ENCODE measurements around the gene ACTL8. TPM values are rescaled to one million over a fixed set of nuclear protein-coding genes. Genes with fewer than 3 reads are reported as not detected.
A peak's percentile ranks its signal among the peaks of the same experiment; 100 is the strongest.

Gene ACTL8
- total and polyA plus RNA-seq, 5 donors, result not detected

GRCh38 chr1:17750333-17750732 is 4.8 kb upstream of the ACTL8 start:
- Histone ChIP-seq H3K4me3 (ENCODE audit: low read length) (no peak overlapping the region), H3K9me3 (ENCODE audit: control insufficient read depth, low read length) (peaks cover 2% of the 10 kb centered on the region), H3K4me1 (ENCODE audit: control insufficient read depth, insufficient read depth, low read length) (no peaks in the 10 kb centered on the region), H3K27ac (ENCODE audit: low read length) (no peak overlapping the region), H3K27me3 (ENCODE audit: control insufficient read depth, insufficient read depth) (no peaks in the 10 kb centered on the region)
- ATAC-seq (no peak), DNase-seq (no peak)
- 74% methylated on average over 5 of the region's 5 CpGs for WGBS
- intact Hi-C loops (cut with DNase I), result no loop called here

DNA sequence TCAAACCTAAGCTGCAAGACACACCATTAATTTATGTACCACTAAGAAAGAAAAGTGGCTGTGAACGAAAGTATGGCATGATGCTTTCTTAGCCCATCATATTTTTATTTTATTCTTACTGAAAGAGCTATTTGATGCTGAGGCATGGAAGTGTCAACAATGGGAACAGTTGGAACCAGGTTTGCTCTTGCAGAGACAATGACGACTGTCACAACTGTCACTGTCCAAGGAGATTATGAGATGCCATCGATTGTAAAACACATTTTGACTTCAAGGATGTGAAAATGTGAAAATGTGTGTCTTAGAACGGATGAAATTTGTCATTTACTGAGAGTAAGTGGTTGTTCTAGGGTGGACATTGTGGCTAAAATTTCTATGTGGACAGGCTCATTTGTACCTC is 2.8 kb upstream of the ACTL8 start:
- Histone ChIP-seq H3K4me3 (ENCODE audit: low read length) (no peak overlapping the region), H3K27ac (ENCODE audit: low read length) (no peak overlapping the region), H3K4me1 (ENCODE audit: control insufficient read depth, insufficient read depth, low read length) (no peaks in the 10 kb centered on the region), H3K9me3 (ENCODE audit: control insufficient read depth, low read length) (peaks cover 4% of the 10 kb centered on the region), H3K27me3 (ENCODE audit: control insufficient read depth, insufficient read depth) (no peaks in the 10 kb centered on the region)
- no peak for ATAC-seq
- no peak for DNase-seq
- WGBS, result 78% methylated on average over 4 of the region's 4 CpGs
- intact Hi-C loops (cut with DNase I), result no loop called here

DNA sequence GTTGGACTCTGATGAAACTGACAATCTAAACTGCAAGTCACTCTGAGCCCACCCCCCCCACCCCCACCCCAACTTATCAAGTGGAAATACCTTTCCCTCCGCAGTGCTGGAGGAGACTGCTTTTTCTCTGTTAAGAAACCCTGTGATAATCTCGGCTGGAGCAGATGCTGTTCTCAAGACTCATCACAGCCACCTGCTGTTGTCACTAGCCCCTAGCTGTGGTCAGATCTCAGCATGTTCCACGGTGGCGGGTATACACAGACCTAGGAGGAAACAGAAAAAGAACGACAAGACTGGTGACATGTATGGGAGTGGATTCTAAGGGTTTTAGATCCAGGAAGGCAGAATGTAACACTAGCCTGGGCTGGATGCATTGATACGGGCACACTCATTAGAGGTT is 2.3 kb downstream of the ACTL8 start:
- Histone ChIP-seq H3K27me3 (ENCODE audit: control insufficient read depth, insufficient read depth) (no peaks in the 10 kb centered on the region), H3K9me3 (ENCODE audit: control insufficient read depth, low read length) (peaks cover 7% of the 10 kb centered on the region), H3K4me1 (ENCODE audit: control insufficient read depth, insufficient read depth, low read length) (no peaks in the 10 kb centered on the region), H3K4me3 (ENCODE audit: low read length) (no peak overlapping the region), H3K27ac (ENCODE audit: low read length) (no peak overlapping the region)
- 28% methylated on average over 6 of the region's 6 CpGs for WGBS
- DNase-seq, result no peak
- intact Hi-C loops (cut with DNase I), result no loop called here
- ATAC-seq, result no peak

- Histone ChIP-seq H3K4me1 (ENCODE audit: control insufficient read depth, insufficient read depth, low read length) (no peaks in the 10 kb centered on the region), H3K9me3 (ENCODE audit: control insufficient read depth, low read length) (peaks cover 7% of the 10 kb centered on the region), H3K4me3 (ENCODE audit: low read length) (no peak overlapping the region), H3K27me3 (ENCODE audit: control insufficient read depth, insufficient read depth) (no peaks in the 10 kb centered on the region), H3K27ac (ENCODE audit: low read length) (no peak overlapping the region)
- DNase-seq (no peak), ATAC-seq (no peak)
- intact Hi-C loops (cut with DNase I), result no loop called here
- WGBS, result 60% methylated on average over 7 of the region's 7 CpGs
Observed at GRCh38 chr1:17759114-17759513, 4.0 kb downstream of the ACTL8 start.

DNA sequence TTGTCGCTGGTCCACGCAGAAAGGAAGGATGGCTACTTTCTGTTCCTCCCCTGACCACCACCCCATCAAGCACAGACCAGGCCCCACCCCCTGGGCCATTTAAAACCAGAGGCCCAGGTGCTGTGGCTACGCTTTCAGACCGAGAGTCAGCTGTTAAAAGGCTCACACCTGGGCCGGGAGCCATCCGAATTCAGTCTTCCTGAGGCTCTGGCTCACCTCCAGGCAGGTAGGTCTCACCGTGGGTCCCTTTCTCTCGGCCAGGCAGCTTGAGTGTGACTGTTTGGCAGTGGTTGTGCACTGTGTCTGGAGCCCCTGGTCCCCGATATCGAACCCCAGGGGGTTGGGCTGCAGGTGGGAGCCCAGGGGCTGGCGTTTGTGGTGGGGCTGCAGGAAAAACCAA is 7.2 kb downstream of the ACTL8 start:
- no peaks in the 10 kb centered on the region for H3K27me3 ChIP-seq (ENCODE audit: control insufficient read depth, insufficient read depth)
- no peaks in the 10 kb centered on the region for H3K4me1 ChIP-seq (ENCODE audit: control insufficient read depth, insufficient read depth, low read length)
- ATAC-seq (no peak), DNase-seq (no peak)
- intact Hi-C loops (cut with DNase I), result no loop called here
- H3K27ac ChIP-seq (ENCODE audit: low read length), result no peak overlapping the region
- H3K4me3 ChIP-seq (ENCODE audit: low read length), result no peak overlapping the region
- 82% methylated on average over 11 of the region's 11 CpGs for WGBS
- peaks cover 3% of the 10 kb centered on the region for H3K9me3 ChIP-seq (ENCODE audit: control insufficient read depth, low read length)

GRCh38 chr1:17763417-17763816 is 8.3 kb downstream of the ACTL8 start:
- H3K4me3 ChIP-seq (ENCODE audit: low read length), result no peak overlapping the region
- WGBS, result 70% methylated on average over 8 of the region's 8 CpGs
- no peak overlapping the region for H3K27ac ChIP-seq (ENCODE audit: low read length)
- no peak for DNase-seq
- intact Hi-C loops (cut with DNase I), result no loop called here
- no peak for ATAC-seq
- H3K4me1 ChIP-seq (ENCODE audit: control insufficient read depth, insufficient read depth, low read length), result no peaks in the 10 kb centered on the region
- H3K27me3 ChIP-seq (ENCODE audit: control insufficient read depth, insufficient read depth), result no peaks in the 10 kb centered on the region
- H3K9me3 ChIP-seq (ENCODE audit: control insufficient read depth, low read length), result peaks cover 3% of the 10 kb centered on the region

DNA sequence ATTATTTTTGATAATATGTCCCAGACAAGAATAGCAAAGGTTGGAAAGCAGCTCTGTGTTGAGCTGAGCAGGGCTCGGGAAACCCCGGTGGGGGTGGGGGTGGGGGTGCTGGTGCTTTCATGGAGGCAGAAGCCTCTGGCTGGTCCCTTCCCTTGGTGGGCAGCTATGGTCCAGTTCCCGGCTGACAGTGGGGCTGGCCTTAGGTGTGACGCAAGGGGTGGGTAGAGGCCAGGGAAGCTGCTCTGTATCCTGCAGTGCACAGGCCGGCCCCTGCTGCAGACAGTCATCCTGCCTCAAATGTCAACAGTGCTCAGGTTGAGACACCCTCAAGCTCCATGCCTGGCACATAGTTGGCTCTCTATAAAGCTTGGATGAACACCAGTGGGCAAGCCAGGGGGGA is 8.9 kb downstream of the ACTL8 start:
- Histone ChIP-seq H3K4me1 (ENCODE audit: control insufficient read depth, insufficient read depth, low read length) (no peaks in the 10 kb centered on the region), H3K9me3 (ENCODE audit: control insufficient read depth, low read length) (peaks cover 3% of the 10 kb centered on the region), H3K27me3 (ENCODE audit: control insufficient read depth, insufficient read depth) (no peaks in the 10 kb centered on the region), H3K4me3 (ENCODE audit: low read length) (no peak overlapping the region), H3K27ac (ENCODE audit: low read length) (no peak overlapping the region)
- no peak for ATAC-seq
- intact Hi-C loops (cut with DNase I), result no loop called here
- no peak for DNase-seq
- 79% methylated on average over 5 of the region's 5 CpGs for WGBS

DNA sequence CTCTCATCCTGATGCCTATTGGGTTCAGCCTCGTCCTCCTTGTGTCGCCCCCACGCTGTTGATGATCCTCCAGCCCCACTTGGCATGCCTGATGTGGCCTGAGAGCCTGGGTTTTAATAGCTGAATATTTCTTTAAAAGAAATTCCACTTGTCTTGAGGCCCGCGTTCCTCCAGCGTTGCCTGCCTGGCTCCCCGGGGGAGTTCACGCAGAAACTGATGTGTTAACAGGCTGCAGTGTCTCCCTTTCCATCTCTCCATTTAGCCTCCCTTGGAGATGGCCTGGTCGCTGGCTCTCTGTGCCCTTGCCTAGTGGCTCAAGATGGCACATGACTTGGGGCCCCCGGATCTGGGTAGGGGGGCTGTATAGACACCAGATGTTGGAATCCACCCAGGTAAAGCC is 9.5 kb downstream of the ACTL8 start:
- Histone ChIP-seq H3K27me3 (ENCODE audit: control insufficient read depth, insufficient read depth) (no peaks in the 10 kb centered on the region), H3K9me3 (ENCODE audit: control insufficient read depth, low read length) (no peaks in the 10 kb centered on the region), H3K27ac (ENCODE audit: low read length) (no peak overlapping the region), H3K4me1 (ENCODE audit: control insufficient read depth, insufficient read depth, low read length) (no peaks in the 10 kb centered on the region), H3K4me3 (ENCODE audit: low read length) (no peak overlapping the region)
- WGBS, result 61% methylated on average over 10 of the region's 10 CpGs
- ATAC-seq, result no peak
- intact Hi-C loops (cut with DNase I), result no loop called here
- DNase-seq, result no peak

- no peaks in the 10 kb centered on the region for H3K4me1 ChIP-seq (ENCODE audit: control insufficient read depth, insufficient read depth, low read length)
- H3K9me3 ChIP-seq (ENCODE audit: control insufficient read depth, low read length), result no peaks in the 10 kb centered on the region
- H3K27me3 ChIP-seq (ENCODE audit: control insufficient read depth, insufficient read depth), result no peaks in the 10 kb centered on the region
- intact Hi-C loops (cut with DNase I), result no loop called here
- no peak overlapping the region for H3K27ac ChIP-seq (ENCODE audit: low read length)
- WGBS, result 56% methylated on average over 16 of the region's 16 CpGs
- H3K4me3 ChIP-seq (ENCODE audit: low read length), result no peak overlapping the region
- peak in 1 of 2 donors; percentile 54 for ATAC-seq
- DNase-seq, result peak in 1 of 3 donors; percentile 65
Observed at GRCh38 chr1:17765444-17766411, 10.6 kb downstream of the ACTL8 start.

DNA sequence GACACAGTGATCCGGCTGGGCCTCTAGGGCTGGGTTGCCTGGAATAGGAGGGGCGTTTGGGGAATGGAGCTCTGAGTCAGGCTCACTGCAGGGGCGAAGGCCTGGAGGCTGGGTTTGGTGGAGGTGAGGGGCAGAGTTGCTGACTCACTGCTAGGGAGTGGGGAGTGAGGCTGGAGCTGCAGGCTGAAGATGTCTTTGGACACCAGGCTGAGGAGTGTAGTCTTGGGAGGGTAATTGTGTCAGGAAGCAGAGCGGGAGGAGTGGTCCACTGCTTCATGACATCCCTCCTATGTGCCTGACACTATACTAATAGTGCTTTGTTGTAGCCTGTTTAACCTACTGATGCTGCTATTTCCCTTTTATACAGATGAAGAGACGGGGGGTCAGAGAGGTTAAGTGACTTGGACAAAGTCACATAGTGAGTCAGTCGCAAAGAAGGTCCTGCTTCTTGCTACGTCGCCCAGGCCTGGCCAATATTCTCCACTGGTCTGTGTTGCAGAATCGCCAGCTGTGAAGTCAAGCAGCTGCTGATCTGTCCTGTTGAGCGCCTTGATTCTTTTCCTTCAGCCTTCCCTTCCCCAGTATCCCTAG is 13.6 kb downstream of the ACTL8 start:
- peak; percentile 78 to 84 for ATAC-seq
- Histone ChIP-seq H3K4me3 (ENCODE audit: low read length) (no peak overlapping the region), H3K9me3 (ENCODE audit: control insufficient read depth, low read length) (no peaks in the 10 kb centered on the region), H3K27ac (ENCODE audit: low read length) (no peak overlapping the region), H3K4me1 (ENCODE audit: control insufficient read depth, insufficient read depth, low read length) (no peaks in the 10 kb centered on the region), H3K27me3 (ENCODE audit: control insufficient read depth, insufficient read depth) (no peaks in the 10 kb centered on the region)
- DNase-seq, result peak; percentile 62 to 73 (median 66)
- WGBS, result 67% methylated on average over 10 of the region's 10 CpGs
- intact Hi-C loops (cut with DNase I), result no loop called here

DNA sequence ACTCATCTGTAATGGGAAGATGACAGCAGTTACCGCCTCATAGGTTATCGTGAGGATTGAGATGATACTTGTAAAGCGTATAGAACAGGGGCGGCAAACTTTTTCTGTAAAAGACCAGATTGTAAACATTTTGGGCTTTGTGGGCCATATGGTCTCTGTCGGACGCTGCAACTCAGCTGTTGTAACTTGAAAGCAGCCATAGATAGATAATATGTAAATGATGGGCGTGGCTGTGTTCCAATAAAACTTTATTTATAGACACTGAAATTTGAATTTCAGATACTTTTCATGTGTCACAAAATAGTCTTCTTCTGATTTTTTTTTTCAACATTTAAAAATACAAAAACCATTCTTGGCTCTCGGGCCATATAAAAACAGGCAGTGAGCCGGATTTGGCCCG is 15.8 kb downstream of the ACTL8 start:
- intact Hi-C loops (cut with DNase I), result no loop called here
- H3K4me1 ChIP-seq (ENCODE audit: control insufficient read depth, insufficient read depth, low read length), result no peaks in the 10 kb centered on the region
- ATAC-seq, result no peak
- H3K9me3 ChIP-seq (ENCODE audit: control insufficient read depth, low read length), result no peaks in the 10 kb centered on the region
- WGBS, result 91% methylated on average over 10 of the region's 10 CpGs
- no peak overlapping the region for H3K4me3 ChIP-seq (ENCODE audit: low read length)
- DNase-seq, result no peak
- no peaks in the 10 kb centered on the region for H3K27me3 ChIP-seq (ENCODE audit: control insufficient read depth, insufficient read depth)
- no peak overlapping the region for H3K27ac ChIP-seq (ENCODE audit: low read length)

All from right cardiac atrium (tissue), 5 donors.